GM12878 (cell line): ENCODE results near the gene REPIN1. TPM values are rescaled to one million over a fixed set of nuclear protein-coding genes. Genes with fewer than 3 reads are reported as not detected.

Experiments
- BHLHE40 ChIP-seq, 2 experiments: fragments of 450-650 bp in 1 of 2; IDR thresholded peaks; 2 replicates each; pipeline ENCODE4 v1.6.1; 2011 to 2017; ENCODE audit warnings: low read depth in 2 of 2, borderline replicate concordance in 1 of 2, improper control_type of control experiment in 1 of 2, low read length in 1 of 2, mild to moderate bottlenecking in 1 of 2
- CTCF ChIP-seq, 3 experiments: IDR thresholded peaks in 2 of 3; conservative IDR thresholded peaks in 1 of 3; 2 replicates each; pipeline ENCODE4 v1.5.1; 2011; ENCODE audit warnings: low read depth in 3 of 3, low read length in 3 of 3, mild to moderate bottlenecking in 3 of 3, control low read depth in 2 of 3, moderate library complexity in 2 of 3, inconsistent platforms in 1 of 3, mixed read lengths in 1 of 3; ENCODE audit not compliant: control insufficient read depth in 2 of 3, insufficient read depth in 1 of 3; ENCODE audit errors: extremely low read depth in 1 of 3
- E2F4 ChIP-seq: IDR thresholded peaks from 2 replicates; pipeline ENCODE4 v1.6.1; 2012; ENCODE audit warnings: low read depth, low read length, improper control_type of control experiment
- E4F1 ChIP-seq: fragments of 450-650 bp; IDR thresholded peaks from 2 replicates; pipeline ENCODE4 v1.6.1; 2018; ENCODE audit warnings: borderline replicate concordance, mild to moderate bottlenecking; ENCODE audit not compliant: partially characterized antibody
- ELK1 ChIP-seq: IDR thresholded peaks from 2 replicates; pipeline ENCODE4 v1.6.1; 2012; ENCODE audit warnings: low read depth, low read length, improper control_type of control experiment
- EZH2 ChIP-seq: IDR thresholded peaks from 2 replicates; pipeline ENCODE4 v1.6.1; 2012; ENCODE audit warnings: low read depth, mild to moderate bottlenecking, control low read depth, inconsistent platforms, low read length, borderline replicate concordance; ENCODE audit not compliant: control insufficient read depth
- HCFC1 ChIP-seq: fragments of 150-350 bp; IDR thresholded peaks from 2 replicates; pipeline ENCODE4 v1.6.1; 2014; ENCODE audit warnings: low read length
- IRF3 ChIP-seq: fragments of 450-650 bp; IDR thresholded peaks from 2 replicates; pipeline ENCODE4 v1.6.1; 2014; ENCODE audit warnings: mild to moderate bottlenecking
- IRF5 ChIP-seq: fragments of 450-650 bp; IDR thresholded peaks from 2 replicates; pipeline ENCODE4 v1.6.1; 2017; ENCODE audit warnings: borderline replicate concordance
- NFYA ChIP-seq: IDR thresholded peaks from 2 replicates; pipeline ENCODE4 v1.6.1; 2011; ENCODE audit warnings: low read depth, mild to moderate bottlenecking, low read length, improper control_type of control experiment, borderline replicate concordance
- NFYB ChIP-seq: IDR thresholded peaks from 2 replicates; pipeline ENCODE4 v1.6.1; 2011; ENCODE audit warnings: low read depth, mild to moderate bottlenecking, low read length, improper control_type of control experiment, moderate library complexity; ENCODE audit not compliant: insufficient read depth
- NR2F1 ChIP-seq: fragments of 450-650 bp; conservative IDR thresholded peaks from 2 replicates; pipeline ENCODE4 v1.6.1; 2017; ENCODE audit warnings: mild to moderate bottlenecking
- PML ChIP-seq: IDR thresholded peaks from 2 replicates; pipeline ENCODE4 v1.6.1; 2012; ENCODE audit warnings: low read length, inconsistent platforms
- RB1 ChIP-seq: fragments of 450-650 bp; formaldehyde crosslinking; IDR thresholded peaks from 2 replicates; pipeline ENCODE4 v1.6.1; 2017; ENCODE audit warnings: mild to moderate bottlenecking, borderline replicate concordance
- TCF12 ChIP-seq: IDR thresholded peaks from 2 replicates; pipeline ENCODE4 v1.6.1; 2011; ENCODE audit warnings: low read depth, mild to moderate bottlenecking, low read length
- USF2 ChIP-seq: IDR thresholded peaks from 2 replicates; pipeline ENCODE4 v1.6.1; 2011; ENCODE audit warnings: low read depth, low read length, improper control_type of control experiment, borderline replicate concordance
- YY1 ChIP-seq: IDR thresholded peaks from 2 replicates; pipeline ENCODE4 v1.6.1; 2011; ENCODE audit warnings: low read depth, mild to moderate bottlenecking, low read length
- ZNF207 ChIP-seq: fragments of 450-650 bp; IDR thresholded peaks from 2 replicates; pipeline ENCODE4 v1.6.1; 2014; ENCODE audit warnings: antibody characterized with exemption, mild to moderate bottlenecking, borderline replicate concordance
- polyA plus RNA-seq, 11 experiments: library from polyadenylated mRNA; depleted of rRNA in 4 of 11; unstranded in 6 of 11; stranded (reverse) in 5 of 11; fragments of >200 nt; fragmentation: Nextera tagmentation in 4 of 11; fragmentation: Illumina TruSeq in 1 of 11; extraction: Ambion mirVana in 4 of 11; extraction: Trizol in 1 of 11; gene quantifications; 1 replicate in 1 of 11; 2 replicates in 10 of 11; pipeline versions ENCODE4 v1.2.1 to v1.2.3, GENCODE V29; 2011 to 2016; ENCODE audit warnings: inconsistent platforms in 2 of 11, missing spikeins in 2 of 11, low read depth in 1 of 11
- total RNA-seq, 4 experiments: library from RNA; depleted of rRNA in 3 of 4; stranded (reverse); fragments of >200 nt in 3 of 4; fragmentation: Illumina TruSeq in 1 of 4; extraction: Trizol in 1 of 4; gene quantifications; 2 replicates each; pipeline versions ENCODE4 v1.2.1 to v1.2.3, GENCODE V29; 2013 to 2021

REPIN1 gene
- total and polyA plus RNA-seq, 10 of the 15 experiments (the other 5 are each of a cell fraction or from before 2014, with no cell fraction given), result 5.1 to 172 (median 76.9) TPM

GRCh38 chr7:150375662-150376521 is 7.3 kb downstream of the REPIN1 start (continued):
- TF ChIP-seq IRF5 (no peak), USF2 (no peak), ELK1 (no peak), RB1 (no peak), IRF3 (no peak), EZH2 (no peak), E2F4 (no peak), E4F1 (no peak), TCF12 (no peak), NR2F1 (no peak), YY1 (no peak), HCFC1 (no peak), PML (peak; percentile 64; the same call in 1 of the 2 replicates), NFYB (peak; percentile 40; the same call in 1 of the 2 replicates), BHLHE40 (IDR thresholded peaks at IDR 0.05; ENCODE audit: borderline replicate concordance in 1 of 2, low read depth in 2 of 2, low read length in 1 of 2) (peak; percentile 17 to 53; a peak in 2 of 4 replicates), NFYA (no peak), ZNF207 (no peak), CTCF (IDR thresholded peaks at IDR 0.05 in 2 of 3, conservative IDR thresholded peaks at IDR 0.05 in 1 of 3; ENCODE audit: control insufficient read depth in 2 of 3, extremely low read depth in 1 of 3, insufficient read depth in 1 of 3, low read depth in 3 of 3, low read length in 3 of 3) (no peak)
